ENCODE results near the gene CDK5.
A peak's percentile ranks its signal among the peaks of the same experiment; 100 is the strongest.

Gene CDK5

GRCh38 chr7:151099486-151100211 lies 42.0 kb upstream of the CDK5 start:
- no peak overlapping the region for H3K27ac ChIP-seq
- no peak for TF ChIP-seq CTCF (conservative IDR thresholded peaks at IDR 0.05)

- no peak for TF ChIP-seq CTCF (conservative IDR thresholded peaks at IDR 0.05)
- no peak overlapping the region for H3K27ac ChIP-seq
Measured at GRCh38 chr7:151095828-151096475, 38.3 kb upstream of the CDK5 start.

- TF ChIP-seq CTCF (conservative IDR thresholded peaks at IDR 0.05) = no peak
- peak overlapping the region; percentile 23; the same call in 1 of the 2 replicates for H3K27ac ChIP-seq
Measured at GRCh38 chr7:151095123-151095797, 37.6 kb upstream of the CDK5 start.

GRCh38 chr7:151094675-151095074 lies 37.0 kb upstream of the CDK5 start:
- no peak for TF ChIP-seq CTCF (conservative IDR thresholded peaks at IDR 0.05)

GRCh38 chr7:151093748-151094147 lies 36.1 kb upstream of the CDK5 start:
- TF ChIP-seq CTCF (conservative IDR thresholded peaks at IDR 0.05) = no peak
- H3K27ac ChIP-seq = no peak overlapping the region

More at GRCh38 chr7:151094675-151095074, 37.0 kb upstream of the CDK5 start:
- H3K27ac ChIP-seq = peak overlapping the region; percentile 23; the same call in 1 of the 2 replicates

GRCh38 chr7:151091988-151092387 lies 34.3 kb upstream of the CDK5 start:
- H3K27ac ChIP-seq = no peak overlapping the region
- no peak for TF ChIP-seq CTCF (conservative IDR thresholded peaks at IDR 0.05)

- peak; percentile 71 for TF ChIP-seq CTCF (conservative IDR thresholded peaks at IDR 0.05)
- H3K27ac ChIP-seq = peak overlapping the region; percentile 97; the same call in 1 of the 2 replicates
Measured at GRCh38 chr7:151091431-151091830, 33.7 kb upstream of the CDK5 start.
